ENCODE measurements around the gene ITIH4.

DNA sequence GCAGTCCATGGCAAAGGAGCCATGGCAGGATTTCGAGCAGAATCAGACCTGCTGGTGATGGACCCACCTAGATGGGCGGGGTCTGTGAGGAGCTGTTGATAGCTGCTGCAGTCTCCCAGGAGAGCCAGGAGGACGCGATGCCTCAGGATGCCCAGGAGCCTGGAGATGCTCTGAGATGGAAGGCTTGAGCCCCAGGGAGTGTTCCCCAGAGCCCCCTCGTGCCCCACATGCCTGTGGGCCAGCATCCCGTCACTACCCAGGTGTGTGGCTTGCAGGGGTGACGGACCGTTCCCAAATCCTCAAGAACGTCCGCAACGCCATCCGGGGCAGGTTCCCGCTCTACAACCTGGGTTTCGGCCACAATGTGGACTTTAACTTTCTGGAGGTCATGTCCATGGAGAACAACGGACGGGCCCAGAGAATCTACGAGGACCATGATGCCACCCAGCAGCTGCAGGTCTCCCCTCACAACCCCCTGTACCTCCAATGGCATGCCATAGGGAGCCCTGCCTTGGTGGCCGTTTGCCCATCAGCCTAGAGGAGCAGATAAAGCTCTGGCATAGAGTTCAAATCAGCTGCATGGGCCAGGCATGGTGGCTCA is 46.4 kb downstream of the ITIH4 start:
- TF ChIP-seq TAF1 (IDR thresholded peaks at IDR 0.05; ENCODE audit: low read depth, low read length) (no peak), POLR2AphosphoS5 (IDR thresholded peaks at IDR 0.05; ENCODE audit: low read depth, low read length) (no peak), SPI1 (IDR thresholded peaks at IDR 0.05; ENCODE audit: low read depth, low read length) (no peak), POU2F2 (IDR thresholded peaks at IDR 0.05; ENCODE audit: low read depth, low read length) (no peak)
